Activated T-cell treated with anti-CD3 and anti-CD28 coated beads, Interleukin-2, amount 50 U/mL, for 72 hours (primary cell): Measurements from ENCODE around the gene UIMC1. TPM values are rescaled to one million over a fixed set of nuclear protein-coding genes. Genes with fewer than 3 reads are reported as not detected.
A peak's percentile ranks its signal among the peaks of the same experiment; 100 is the strongest.
"Not testable (repeated sequence)": the region's sequence is repeated elsewhere in the genome, so short reads cannot be mapped to it uniquely, and the experiment has no call there.

ENCODE experiments used
- ATAC-seq, 2 donors: fragments of 150-1000 bp; cut with Tn5 transposase; replicated peaks in 1 of 2; 2 replicates each; pipeline ENCODE4 v1.10.0; 2021; ENCODE audit warnings: moderate library complexity in 2 of 2, mild to moderate bottlenecking in 1 of 2
- DNase-seq, 2 donors: peaks; one replicate each; pipeline ENCODE4 v3.0.0; 2021 to 2022; ENCODE audit warnings: mixed read lengths in 1 of 2
- H3K27ac Mint-ChIP-seq: one replicate; pipeline ENCODE4 v1.8.0; 2022; ENCODE audit warnings: mild to moderate bottlenecking, moderate library complexity, mixed read lengths
- H3K27me3 Mint-ChIP-seq: one replicate; pipeline ENCODE4 v1.8.0; 2022; ENCODE audit warnings: low read depth, mixed read lengths
- H3K36me3 Mint-ChIP-seq, 2 donors: one replicate each; pipeline ENCODE4 v1.8.0; 2022; ENCODE audit warnings: mixed read lengths in 2 of 2, mild to moderate bottlenecking in 1 of 2; ENCODE audit not compliant: insufficient read depth in 2 of 2
- H3K4me1 Mint-ChIP-seq: one replicate; pipeline ENCODE4 v1.8.0; 2022; ENCODE audit warnings: low read depth, mixed read lengths
- H3K4me3 Mint-ChIP-seq, 2 donors: one replicate each; pipeline ENCODE4 v1.8.0; 2022; ENCODE audit warnings: mild to moderate bottlenecking in 2 of 2, mixed read lengths in 2 of 2, moderate library complexity in 2 of 2
- H3K9me3 Mint-ChIP-seq, 2 donors: one replicate each; pipeline ENCODE4 v1.8.0; 2022; ENCODE audit warnings: mixed read lengths in 2 of 2
- total RNA-seq, 2 donors: library from RNA; stranded (reverse); gene quantifications; one replicate each; pipeline ENCODE4 v1.2.3, GENCODE V29; 2022

Gene UIMC1
- total RNA-seq, 2 donors from 2014 or later = 62.8 to 76.5 TPM

GRCh38 chr5:176999526-176999925 lies 7.1 kb downstream of the UIMC1 start:
- H3K27ac Mint-ChIP-seq = peak overlapping the region; percentile 91
- not testable (repeated sequence) for H3K27me3 Mint-ChIP-seq, H3K4me3 Mint-ChIP-seq, H3K9me3 Mint-ChIP-seq, ATAC-seq, DNase-seq, H3K36me3 Mint-ChIP-seq
- peaks cover 55% of the 10 kb centered on the region for H3K4me1 Mint-ChIP-seq

- H3K4me1 Mint-ChIP-seq = peaks cover 55% of the 10 kb centered on the region
Observed at GRCh38 chr5:176998828-176999227, 7.8 kb downstream of the UIMC1 start.

GRCh38 chr5:176996780-176997179 lies 9.8 kb downstream of the UIMC1 start:
- peaks cover 3 to 10% of the 10 kb centered on the region in 2 donors for H3K36me3 Mint-ChIP-seq
- H3K27ac Mint-ChIP-seq = peak overlapping the region; percentile 92
- H3K4me1 Mint-ChIP-seq = peaks cover 49% of the 10 kb centered on the region
- H3K9me3 Mint-ChIP-seq = no peaks in the 10 kb centered on the region
- ATAC-seq (peak in 1 of 2 donors; percentile 1), DNase-seq (no peak)
- peak overlapping the region in 1 of 2 donors; percentile 51 for H3K4me3 Mint-ChIP-seq
- no peaks in the 10 kb centered on the region for H3K27me3 Mint-ChIP-seq

More at GRCh38 chr5:176998828-176999227, 7.8 kb downstream of the UIMC1 start:
- ATAC-seq (no peak), DNase-seq (no peak)
- no peak overlapping the region for H3K27ac Mint-ChIP-seq
- no peaks in the 10 kb centered on the region for H3K27me3 Mint-ChIP-seq
- H3K36me3 Mint-ChIP-seq = peaks cover 3 to 10% of the 10 kb centered on the region in 2 donors
- H3K9me3 Mint-ChIP-seq = no peaks in the 10 kb centered on the region
- H3K4me3 Mint-ChIP-seq = no peak overlapping the region

GRCh38 chr5:176995896-176996767 lies 10.4 kb downstream of the UIMC1 start:
- Mint-ChIP-seq H3K9me3 (no peaks in the 10 kb centered on the region), H3K27ac (peak overlapping the region; percentile 92), H3K36me3 (peaks cover 3 to 10% of the 10 kb centered on the region in 2 donors), H3K4me1 (peaks cover 46% of the 10 kb centered on the region), H3K4me3 (peak overlapping the region in 1 of 2 donors; percentile 51), H3K27me3 (no peaks in the 10 kb centered on the region)
- DNase-seq = peak in 1 of 2 donors; percentile 4
- peak; percentile 88 for ATAC-seq

GRCh38 chr5:176995122-176995490 lies 11.5 kb downstream of the UIMC1 start:
- ATAC-seq = no peak
- H3K27ac Mint-ChIP-seq = peak overlapping the region; percentile 91
- H3K4me1 Mint-ChIP-seq = peaks cover 43% of the 10 kb centered on the region

GRCh38 chr5:176994460-176995121 lies 12.0 kb downstream of the UIMC1 start:
- DNase-seq (no peak), ATAC-seq (no peak)
- Mint-ChIP-seq H3K27ac (peak overlapping the region; percentile 97), H3K27me3 (no peaks in the 10 kb centered on the region), H3K9me3 (no peaks in the 10 kb centered on the region), H3K4me3 (peak overlapping the region in 1 of 2 donors; percentile 49), H3K36me3 (peaks cover 3 to 7% of the 10 kb centered on the region in 2 donors), H3K4me1 (peaks cover 42% of the 10 kb centered on the region)

More at GRCh38 chr5:176995122-176995490, 11.5 kb downstream of the UIMC1 start:
- Mint-ChIP-seq H3K4me3 (peak overlapping the region in 1 of 2 donors; percentile 49), H3K27me3 (no peaks in the 10 kb centered on the region), H3K9me3 (no peaks in the 10 kb centered on the region), H3K36me3 (peaks cover 3 to 7% of the 10 kb centered on the region in 2 donors)
- no peak for DNase-seq

- not testable (repeated sequence) for H3K27me3 Mint-ChIP-seq, ATAC-seq, H3K9me3 Mint-ChIP-seq, DNase-seq, H3K4me3 Mint-ChIP-seq, H3K27ac Mint-ChIP-seq, H3K36me3 Mint-ChIP-seq
- H3K4me1 Mint-ChIP-seq = peaks cover 43% of the 10 kb centered on the region
Observed at GRCh38 chr5:176993081-176993480, 13.5 kb downstream of the UIMC1 start.

- Mint-ChIP-seq H3K27me3 (no peaks in the 10 kb centered on the region), H3K4me3 (no peak overlapping the region), H3K4me1 (peaks cover 25% of the 10 kb centered on the region), H3K36me3 (peaks cover 0 to 1% of the 10 kb centered on the region in 2 donors), H3K27ac (no peak overlapping the region), H3K9me3 (no peaks in the 10 kb centered on the region)
- ATAC-seq = no peak
- DNase-seq = no peak
Observed at GRCh38 chr5:176987583-176987982, 19.0 kb downstream of the UIMC1 start.

GRCh38 chr5:176986280-176986679 lies 20.3 kb downstream of the UIMC1 start:
- ATAC-seq (no peak), DNase-seq (no peak)
- Mint-ChIP-seq H3K9me3 (no peaks in the 10 kb centered on the region), H3K36me3 (peaks cover 0 to 7% of the 10 kb centered on the region in 2 donors), H3K27me3 (no peaks in the 10 kb centered on the region), H3K27ac (peak overlapping the region; percentile 12), H3K4me1 (peaks cover 25% of the 10 kb centered on the region), H3K4me3 (no peak overlapping the region)

- H3K27ac Mint-ChIP-seq = peak overlapping the region; percentile 77
- H3K4me3 Mint-ChIP-seq = no peak overlapping the region
Observed at GRCh38 chr5:176985516-176985915, 21.1 kb downstream of the UIMC1 start.

GRCh38 chr5:176984176-176984575 lies 22.4 kb downstream of the UIMC1 start:
- DNase-seq, H3K4me3 Mint-ChIP-seq, ATAC-seq, H3K27ac Mint-ChIP-seq, H3K9me3 Mint-ChIP-seq, H3K27me3 Mint-ChIP-seq: not testable (repeated sequence)
- Mint-ChIP-seq H3K36me3 (peaks cover 3 to 15% of the 10 kb centered on the region in 2 donors), H3K4me1 (peaks cover 30% of the 10 kb centered on the region)

More at GRCh38 chr5:176985516-176985915, 21.1 kb downstream of the UIMC1 start:
- no peaks in the 10 kb centered on the region for H3K9me3 Mint-ChIP-seq
- H3K4me1 Mint-ChIP-seq = peaks cover 25% of the 10 kb centered on the region
- DNase-seq = peak in 1 of 2 donors; percentile 7
- peak; percentile 57 to 59 for ATAC-seq
- peaks cover 0 to 7% of the 10 kb centered on the region in 2 donors for H3K36me3 Mint-ChIP-seq
- no peaks in the 10 kb centered on the region for H3K27me3 Mint-ChIP-seq

- Mint-ChIP-seq H3K4me1 (peaks cover 30% of the 10 kb centered on the region), H3K36me3 (peaks cover 4 to 17% of the 10 kb centered on the region in 2 donors)
- not testable (repeated sequence) for H3K27me3 Mint-ChIP-seq, H3K9me3 Mint-ChIP-seq, DNase-seq, H3K4me3 Mint-ChIP-seq, ATAC-seq, H3K27ac Mint-ChIP-seq
Observed at GRCh38 chr5:176983593-176983992, 23.0 kb downstream of the UIMC1 start.

GRCh38 chr5:176983112-176983511 lies 23.5 kb downstream of the UIMC1 start:
- Mint-ChIP-seq H3K4me1 (peaks cover 26% of the 10 kb centered on the region), H3K36me3 (peaks cover 4 to 17% of the 10 kb centered on the region in 2 donors)
- H3K4me3 Mint-ChIP-seq, H3K27ac Mint-ChIP-seq, DNase-seq, H3K27me3 Mint-ChIP-seq, ATAC-seq, H3K9me3 Mint-ChIP-seq: not testable (repeated sequence)
